Suprapubic skin (tissue), 4 donors: ENCODE results near the gene NDUFS2.
A peak's percentile ranks its signal among the peaks of the same experiment; 100 is the strongest.

ENCODE experiments used
- CTCF ChIP-seq, 2 donors: fragments of 200-600 bp in 1 of 2; fragments of 450-650 bp in 1 of 2; sonication (generic) in 1 of 2; IDR thresholded peaks; one replicate each; pipeline ENCODE4 v1.5.1; 2016 to 2019; ENCODE audit warnings: antibody characterized with exemption in 2 of 2, mild to moderate bottlenecking in 1 of 2, moderate library complexity in 1 of 2
- EP300 ChIP-seq: sonication (generic); formaldehyde crosslinking; IDR thresholded peaks from one replicate; pipeline ENCODE4 v1.6.1; 2017; ENCODE audit warnings: antibody characterized with exemption
- POLR2AphosphoS5 ChIP-seq, 3 donors: sonication (generic); formaldehyde crosslinking; IDR thresholded peaks; one replicate each; pipeline ENCODE4 v1.6.1; 2017; ENCODE audit warnings: antibody characterized with exemption in 3 of 3

GRCh38 chr1:161165742-161166668, 36.2 kb upstream of the NDUFS2 start, which contains the start of gene PPOX:
- TF ChIP-seq POLR2AphosphoS5 (IDR thresholded peaks at IDR 0.05) (peak; percentile 39 to 84 (median 76)), CTCF (IDR thresholded peaks at IDR 0.05) (peak in 1 of 2 donors; percentile 4), EP300 (no peak)
